GM12873 (cell line): Measurements from ENCODE around the gene RAPGEF3.

Experiments
- TF ChIP-seq, protein P1 (sequence below): IDR thresholded peaks from 2 replicates; pipeline ENCODE4 v1.5.1; 2012; ENCODE audit warnings: low read depth, mild to moderate bottlenecking, moderate library complexity, low read length, control low read depth; ENCODE audit not compliant: insufficient read depth; ENCODE audit errors: missing control alignments

The RAPGEF3 gene

DNA sequence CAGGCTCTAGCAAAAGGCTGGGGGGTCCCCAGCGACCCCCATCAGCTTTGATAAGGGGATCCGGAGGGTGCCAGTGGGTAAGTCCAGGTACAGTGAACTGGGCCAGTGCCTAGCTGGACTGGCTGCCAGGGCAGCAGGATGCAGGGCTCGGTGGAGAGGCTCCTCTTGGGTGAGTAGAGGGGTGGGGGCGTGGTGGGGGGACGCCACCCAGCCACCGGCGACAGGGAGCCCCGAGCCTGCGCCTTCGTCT lies 171 bp downstream of the RAPGEF3 start:
- TF ChIP-seq, protein P1, sequence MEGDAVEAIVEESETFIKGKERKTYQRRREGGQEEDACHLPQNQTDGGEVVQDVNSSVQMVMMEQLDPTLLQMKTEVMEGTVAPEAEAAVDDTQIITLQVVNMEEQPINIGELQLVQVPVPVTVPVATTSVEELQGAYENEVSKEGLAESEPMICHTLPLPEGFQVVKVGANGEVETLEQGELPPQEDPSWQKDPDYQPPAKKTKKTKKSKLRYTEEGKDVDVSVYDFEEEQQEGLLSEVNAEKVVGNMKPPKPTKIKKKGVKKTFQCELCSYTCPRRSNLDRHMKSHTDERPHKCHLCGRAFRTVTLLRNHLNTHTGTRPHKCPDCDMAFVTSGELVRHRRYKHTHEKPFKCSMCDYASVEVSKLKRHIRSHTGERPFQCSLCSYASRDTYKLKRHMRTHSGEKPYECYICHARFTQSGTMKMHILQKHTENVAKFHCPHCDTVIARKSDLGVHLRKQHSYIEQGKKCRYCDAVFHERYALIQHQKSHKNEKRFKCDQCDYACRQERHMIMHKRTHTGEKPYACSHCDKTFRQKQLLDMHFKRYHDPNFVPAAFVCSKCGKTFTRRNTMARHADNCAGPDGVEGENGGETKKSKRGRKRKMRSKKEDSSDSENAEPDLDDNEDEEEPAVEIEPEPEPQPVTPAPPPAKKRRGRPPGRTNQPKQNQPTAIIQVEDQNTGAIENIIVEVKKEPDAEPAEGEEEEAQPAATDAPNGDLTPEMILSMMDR, result no peak

DNA sequence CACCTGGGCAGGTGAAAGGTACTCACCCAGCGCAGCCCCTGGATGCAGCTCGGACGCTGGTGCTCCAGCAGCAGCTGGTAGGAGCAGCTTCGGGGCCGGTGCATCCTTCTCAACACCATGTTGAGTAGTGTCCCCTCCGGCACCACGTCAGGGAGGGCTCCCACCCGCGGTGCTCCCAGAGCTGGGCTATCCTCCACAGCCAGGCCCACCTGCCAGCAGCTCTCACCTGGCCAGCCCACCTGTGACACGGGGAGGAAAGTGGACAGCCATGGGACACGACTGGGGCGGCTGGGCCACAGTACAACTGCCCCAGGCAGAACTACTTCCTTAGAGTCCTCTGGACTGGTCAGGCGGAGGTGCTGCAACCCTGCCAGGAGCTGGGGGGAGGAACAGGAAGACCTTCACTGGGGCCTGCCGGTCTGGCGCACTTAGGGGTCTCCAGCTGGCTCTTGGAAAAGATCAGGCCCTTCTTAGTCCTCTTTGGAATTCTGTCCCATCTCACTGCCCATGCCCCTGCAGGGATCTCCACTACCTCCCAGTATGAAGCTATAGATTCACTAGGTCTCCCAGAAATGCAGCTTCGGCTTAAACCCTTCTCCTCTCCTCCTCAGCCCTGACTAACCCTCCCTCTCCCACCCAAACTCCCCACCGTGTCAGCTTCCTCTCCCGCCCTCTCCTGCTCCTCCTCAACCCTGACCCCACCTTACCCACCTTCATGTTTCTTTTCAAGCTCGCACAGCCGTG lies 668 bp downstream of the RAPGEF3 start:
- TF ChIP-seq, protein P1, result no peak

DNA sequence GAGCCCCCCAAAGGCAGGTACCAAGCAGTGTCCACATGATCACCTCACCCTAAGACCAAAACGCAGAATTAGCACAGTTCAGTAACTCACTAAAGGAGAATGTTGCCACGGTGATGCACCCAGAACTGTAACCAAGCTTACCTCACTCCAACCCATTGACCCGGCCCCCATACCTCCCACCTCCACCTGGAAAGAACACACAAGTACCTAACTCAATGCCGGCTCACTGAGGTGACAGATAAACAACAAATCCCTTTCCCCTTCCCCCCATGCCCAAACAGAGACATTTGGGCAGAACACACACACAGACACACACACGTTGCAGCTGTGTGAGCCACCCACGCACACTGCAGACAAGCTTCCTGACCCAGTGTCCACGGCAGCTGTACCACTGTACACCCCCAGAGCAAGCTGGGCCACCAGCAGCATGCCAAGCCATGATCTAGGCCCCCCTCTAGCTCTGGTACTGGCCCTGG lies 1.3 kb downstream of the RAPGEF3 start:
- TF ChIP-seq, protein P1, result no peak

DNA sequence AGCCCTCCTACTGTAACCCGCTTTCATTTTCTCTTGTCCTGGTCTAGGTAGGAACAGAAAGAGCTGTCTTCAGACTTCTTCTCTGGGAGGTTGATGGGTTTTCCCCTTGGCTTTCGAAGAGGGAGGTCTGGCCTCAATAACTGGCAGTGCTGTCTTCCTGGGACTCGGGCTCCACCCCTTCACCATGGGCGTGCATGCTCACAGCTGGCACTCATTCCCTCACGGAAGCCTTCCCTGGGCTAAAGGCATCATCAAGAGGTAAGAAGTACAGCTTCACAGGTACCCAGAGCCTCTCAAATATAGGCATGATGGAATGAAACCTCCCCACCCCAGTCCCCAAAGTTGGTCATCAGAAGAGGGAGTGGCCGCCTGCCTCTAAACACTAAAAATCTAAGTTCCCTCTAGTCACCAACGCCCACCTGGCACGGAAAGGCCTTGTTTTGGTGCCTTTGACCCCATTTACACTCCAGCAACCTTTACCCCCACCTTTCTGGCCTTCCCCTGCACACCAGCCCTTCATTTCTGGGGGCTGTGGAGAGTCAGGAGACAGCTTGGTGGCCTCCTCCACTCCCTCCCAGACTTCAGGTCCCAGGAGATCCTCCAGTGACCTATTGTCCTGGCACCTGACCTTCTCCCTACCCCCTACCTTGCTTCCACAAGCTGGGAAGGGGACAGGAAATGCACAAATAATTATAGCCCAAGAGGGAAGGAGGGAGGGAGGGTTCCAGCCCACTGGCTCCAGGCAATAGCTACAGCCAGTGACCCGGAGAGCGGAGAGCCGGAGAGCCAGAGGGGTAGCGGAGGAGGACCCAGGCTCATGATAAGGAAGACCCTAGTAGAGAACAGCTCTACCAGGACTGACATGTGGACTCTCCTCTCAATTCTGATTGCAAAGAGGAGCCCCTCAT lies 2.8 kb downstream of the RAPGEF3 start:
- TF ChIP-seq, protein P1, result no peak

DNA sequence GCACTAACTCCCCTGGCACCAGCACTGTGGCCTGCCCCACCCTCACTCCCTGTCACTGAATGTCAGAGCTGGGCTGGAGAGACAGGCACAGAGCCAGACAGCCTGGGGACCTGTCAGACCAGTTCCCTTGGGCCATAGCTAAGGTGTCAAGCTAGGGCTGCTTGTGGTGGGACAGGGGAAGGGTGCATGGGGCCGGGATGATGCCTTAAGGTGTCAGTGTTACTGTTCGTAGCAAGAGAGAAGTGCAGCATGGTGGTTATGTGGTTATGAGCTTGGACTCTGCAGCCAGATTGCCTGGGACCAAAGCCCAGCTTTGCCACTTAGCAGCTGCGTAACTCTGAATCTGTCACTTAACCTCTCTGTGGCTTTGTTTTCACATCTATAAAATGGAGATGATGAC lies 3.8 kb downstream of the RAPGEF3 start:
- TF ChIP-seq, protein P1, result no peak

DNA sequence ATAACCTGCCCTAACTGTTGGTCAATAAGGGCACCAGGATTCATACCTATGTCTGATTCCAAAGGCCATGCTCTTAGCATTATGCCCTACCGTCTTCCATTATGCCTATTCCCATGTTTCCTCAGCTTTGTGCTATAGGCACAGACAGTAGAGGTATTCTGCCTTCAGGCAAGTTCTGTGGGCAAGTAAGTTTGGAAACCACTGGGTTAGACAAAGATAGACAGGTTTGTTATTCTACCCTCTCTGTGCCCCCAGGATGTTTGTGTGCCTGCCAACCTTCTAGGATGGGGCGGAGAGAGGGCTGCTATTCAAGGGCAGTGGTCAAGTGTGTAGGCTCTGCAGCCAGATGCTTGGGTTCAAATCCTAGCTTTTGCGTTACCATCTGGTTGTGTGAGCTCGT lies 4.6 kb downstream of the RAPGEF3 start:
- TF ChIP-seq, protein P1, result no peak

DNA sequence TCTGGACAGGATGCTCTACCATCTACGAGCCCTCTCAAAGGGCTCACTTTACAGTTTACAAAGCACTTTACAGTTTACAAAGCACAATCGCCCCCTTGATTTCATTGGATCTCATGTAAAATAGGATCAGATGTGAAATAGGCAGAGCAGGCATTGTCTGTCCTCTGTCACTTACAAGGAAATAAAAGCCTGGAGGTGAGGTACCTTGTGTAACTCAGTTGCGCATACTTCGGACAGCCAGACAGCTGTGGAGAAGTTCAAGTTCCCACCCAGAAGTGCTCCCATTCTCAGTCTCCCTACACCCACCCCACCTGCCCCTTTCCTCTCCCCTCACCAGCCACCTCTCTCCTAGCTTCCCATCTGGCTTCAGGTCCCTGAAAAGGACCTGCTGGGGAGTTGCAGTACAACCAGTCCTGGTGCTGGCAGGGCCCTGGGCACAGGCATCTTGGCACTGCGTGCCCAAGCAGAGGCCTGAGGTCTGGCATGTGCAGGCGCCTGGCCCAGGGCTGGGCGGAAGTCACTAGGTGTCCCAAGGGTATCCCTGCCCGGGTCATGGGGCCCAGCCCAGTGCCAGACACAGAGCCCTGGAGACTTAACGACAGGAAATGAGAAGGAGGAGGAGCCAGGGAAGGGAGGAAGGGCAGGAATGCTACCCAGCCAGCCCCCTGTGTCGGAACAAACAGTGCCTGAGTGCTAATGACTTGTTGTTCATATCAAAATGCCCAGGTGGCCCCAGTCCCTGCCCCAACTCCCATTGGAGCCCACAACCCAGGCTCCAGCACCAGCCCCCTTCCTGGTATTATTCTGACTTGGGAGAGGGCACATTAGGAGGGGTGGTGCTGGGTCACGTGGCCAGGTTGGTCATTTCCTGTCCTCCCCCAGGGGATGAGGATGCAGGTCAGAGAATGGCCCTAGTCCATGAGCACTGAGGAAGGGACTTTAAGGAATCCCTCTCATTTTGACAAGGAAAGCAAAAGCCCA lies 5.4 kb downstream of the RAPGEF3 start:
- TF ChIP-seq, protein P1, result no peak
